Fibroblast of lung (primary cell): ENCODE measurements around the gene ZNF474. TPM values are rescaled to one million over a fixed set of nuclear protein-coding genes. Genes with fewer than 3 reads are reported as not detected.
A peak's percentile ranks its signal among the peaks of the same experiment; 100 is the strongest.

Experiments
- DNase-seq, 2 donors: peaks; one replicate each; pipeline versions ENCODE4 v3.0.0 to v3.0.0-alpha.2; 2010; ENCODE audit warnings: low read depth in 2 of 2
- H2AFZ ChIP-seq: 2 replicates; pipeline ENCODE4 v1.5.1; 2012; ENCODE audit warnings: low read length, control low read depth, inconsistent platforms
- H3K27ac ChIP-seq: 2 replicates; pipeline ENCODE4 v1.5.1; 2011; ENCODE audit warnings: low read length, control low read depth; ENCODE audit not compliant: insufficient read depth
- H3K27me3 ChIP-seq: 2 replicates; pipeline ENCODE4 v1.5.1; 2011; ENCODE audit warnings: mild to moderate bottlenecking, low read length; ENCODE audit not compliant: control insufficient read depth, insufficient read depth
- H3K36me3 ChIP-seq: 2 replicates; pipeline ENCODE4 v1.5.1; 2011; ENCODE audit warnings: low read length; ENCODE audit not compliant: control insufficient read depth, insufficient read depth
- H3K4me1 ChIP-seq: 2 replicates; pipeline ENCODE4 v1.5.1; 2011; ENCODE audit warnings: low read length; ENCODE audit not compliant: control insufficient read depth, insufficient read depth; ENCODE audit errors: extremely low read depth
- H3K4me2 ChIP-seq: 2 replicates; pipeline ENCODE4 v1.5.1; 2011; ENCODE audit warnings: low read length, control low read depth; ENCODE audit not compliant: insufficient read depth; ENCODE audit errors: extremely low read depth
- H3K4me3 ChIP-seq, 4 experiments: fragments of 200-600 bp in 1 of 4; sonication (generic) in 1 of 4; replicated peaks in 1 of 4; 2 replicates each; pipeline ENCODE4 v1.5.1; 2011 to 2016; ENCODE audit warnings: low read length in 4 of 4, low read depth in 3 of 4, mild to moderate bottlenecking in 3 of 4, control low read depth in 2 of 4, inconsistent platforms in 1 of 4, mixed read lengths in 1 of 4; ENCODE audit not compliant: insufficient read depth in 1 of 4; ENCODE audit errors: control extremely low read depth in 1 of 4
- H3K79me2 ChIP-seq: 2 replicates; pipeline ENCODE4 v1.5.1; 2012; ENCODE audit warnings: mild to moderate bottlenecking, low read length, inconsistent platforms; ENCODE audit not compliant: control insufficient read depth, insufficient read depth
- H3K9ac ChIP-seq: 2 replicates; pipeline ENCODE4 v1.5.1; 2011; ENCODE audit warnings: mild to moderate bottlenecking, low read length, control low read depth; ENCODE audit not compliant: insufficient read depth
- H3K9me3 ChIP-seq: 2 replicates; pipeline ENCODE4 v1.5.1; 2012; ENCODE audit warnings: low read depth, low read length; ENCODE audit not compliant: control insufficient read depth, insufficient read depth
- H4K20me1 ChIP-seq: 2 replicates; pipeline ENCODE4 v1.5.1; 2011; ENCODE audit warnings: low read length; ENCODE audit not compliant: control insufficient read depth, insufficient read depth; ENCODE audit errors: extremely low read depth
- CTCF ChIP-seq, 2 donors: IDR thresholded peaks in 1 of 2; conservative IDR thresholded peaks in 1 of 2; 1 replicate in 1 of 2; 2 replicates in 1 of 2; pipeline ENCODE4 v1.5.1; 2011 to 2012; ENCODE audit warnings: low read length in 2 of 2, control low read depth in 1 of 2, inconsistent platforms in 1 of 2, low read depth in 1 of 2, mild to moderate bottlenecking in 1 of 2
- EZH2 ChIP-seq: IDR thresholded peaks from 2 replicates; pipeline ENCODE4 v1.5.1; 2012; ENCODE audit warnings: low read length, control low read depth, mild to moderate bottlenecking; ENCODE audit errors: missing control alignments
- polyA plus RNA-seq, 2 donors: library from polyadenylated mRNA; depleted of rRNA in 1 of 2; stranded (reverse) in 1 of 2; unstranded in 1 of 2; fragments of >200 nt; gene quantifications; 2 replicates each; pipeline ENCODE4 v1.2.1, GENCODE V29; 2011 to 2012; ENCODE audit warnings: missing spikeins in 1 of 2
- total RNA-seq: library from RNA; depleted of rRNA; stranded (reverse); fragments of >200 nt; gene quantifications from 2 replicates; pipeline ENCODE4 v1.2.1, GENCODE V29; 2014

ZNF474 gene
- total and polyA plus RNA-seq, 2 donors (not counting 1 experiment from before 2014, with no cell fraction given), result 0.17 to 0.20 TPM

- Histone ChIP-seq H3K4me1 (peaks cover 7% of the 10 kb centered on the region), H4K20me1 (no peaks in the 10 kb centered on the region), H3K9ac (no peak overlapping the region), H3K4me2 (no peak overlapping the region), H3K27ac (no peak overlapping the region), H3K9me3 (no peaks in the 10 kb centered on the region), H3K36me3 (no peaks in the 10 kb centered on the region), H3K4me3 (no peak overlapping the region), H2AFZ (peak overlapping the region; percentile 23), H3K27me3 (no peaks in the 10 kb centered on the region), H3K79me2 (no peaks in the 10 kb centered on the region)
- no peak for DNase-seq
- TF ChIP-seq CTCF (conservative IDR thresholded peaks at IDR 0.05 in 1 of 2, IDR thresholded peaks at IDR 0.05 in 1 of 2; ENCODE audit: low read depth in 1 of 2, low read length in 2 of 2) (no peak), EZH2 (no peak)
Measured at GRCh38 chr5:122173474-122174415, 44.4 kb downstream of the ZNF474 start.

- Histone ChIP-seq H3K9me3 (no peaks in the 10 kb centered on the region), H3K9ac (no peak overlapping the region), H2AFZ (no peak overlapping the region), H3K4me1 (peaks cover 7% of the 10 kb centered on the region), H3K79me2 (no peaks in the 10 kb centered on the region), H3K36me3 (no peaks in the 10 kb centered on the region), H3K27ac (no peak overlapping the region), H3K4me3 (no peak overlapping the region), H3K4me2 (no peak overlapping the region), H4K20me1 (no peaks in the 10 kb centered on the region), H3K27me3 (no peaks in the 10 kb centered on the region)
- DNase-seq, result no peak
- TF ChIP-seq EZH2 (no peak), CTCF (conservative IDR thresholded peaks at IDR 0.05 in 1 of 2, IDR thresholded peaks at IDR 0.05 in 1 of 2; ENCODE audit: low read depth in 1 of 2, low read length in 2 of 2) (no peak)
Measured at GRCh38 chr5:122175091-122175490, 45.7 kb downstream of the ZNF474 start.

DNA sequence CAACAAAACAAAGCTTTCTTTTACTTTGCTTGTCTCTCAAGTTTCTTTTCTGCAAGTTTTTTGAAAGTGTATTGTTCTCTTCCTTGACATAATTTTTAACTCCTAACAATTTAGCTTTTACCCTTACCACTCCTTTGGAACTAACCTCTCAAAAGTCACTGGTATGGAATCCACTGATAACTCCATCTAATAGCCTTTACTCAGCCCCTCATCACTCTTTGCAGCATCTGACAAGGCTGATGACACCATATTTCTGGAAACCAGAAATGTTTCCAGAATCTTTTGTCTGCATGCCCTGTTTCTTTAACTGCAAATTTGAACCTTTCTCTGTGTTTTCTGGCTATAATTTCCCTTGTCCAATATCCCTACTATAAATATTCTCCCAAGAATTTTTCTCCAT, 46.5 kb downstream of the ZNF474 start:
- no peaks in the 10 kb centered on the region for H3K36me3 ChIP-seq
- no peaks in the 10 kb centered on the region for H4K20me1 ChIP-seq
- H3K27ac ChIP-seq, result no peak overlapping the region
- H3K27me3 ChIP-seq, result no peaks in the 10 kb centered on the region
- no peak overlapping the region for H3K4me3 ChIP-seq
- no peaks in the 10 kb centered on the region for H3K79me2 ChIP-seq
- peaks cover 6% of the 10 kb centered on the region for H3K4me1 ChIP-seq
- peak in 1 of 2 donors; percentile 77 for DNase-seq
- no peak for TF ChIP-seq EZH2
- TF ChIP-seq CTCF (conservative IDR thresholded peaks at IDR 0.05 in 1 of 2, IDR thresholded peaks at IDR 0.05 in 1 of 2; ENCODE audit: low read depth in 1 of 2, low read length in 2 of 2), result no peak
- H2AFZ ChIP-seq, result no peak overlapping the region
- no peaks in the 10 kb centered on the region for H3K9me3 ChIP-seq
- no peak overlapping the region for H3K9ac ChIP-seq
- no peak overlapping the region for H3K4me2 ChIP-seq
